ENCODE data around the gene SNTG2. TPM values are rescaled to one million over a fixed set of nuclear protein-coding genes. Genes with fewer than 3 reads are reported as not detected.

Gene SNTG2
- total RNA-seq, 1 donor from 2014 or later = 11.8 TPM

- DNase-seq (ENCODE audit: extremely low spot score in 2 of 2) = no peak
- H3K36me3 ChIP-seq = no peaks in the 10 kb centered on the region
- intact Hi-C loops (cut with DNase I) = no loop called here
These were observed 355.5 kb downstream of the SNTG2 start for GRCh38 chr2:1306014-1306686.

GRCh38 chr2:1306687-1307516 is 356.3 kb downstream of the SNTG2 start:
- H3K27me3 ChIP-seq = no peaks in the 10 kb centered on the region
- H3K4me3 ChIP-seq = no peak overlapping the region
- H3K27ac ChIP-seq = no peak overlapping the region
- no peak for DNase-seq (ENCODE audit: extremely low spot score in 2 of 2)
- no peaks in the 10 kb centered on the region for H3K9me3 ChIP-seq
- intact Hi-C loops (cut with DNase I) = no loop called here
- TF ChIP-seq POLR2A (IDR thresholded peaks at IDR 0.05) (no peak), CTCF (IDR thresholded peaks at IDR 0.05) (no peak), POLR2AphosphoS5 (IDR thresholded peaks at IDR 0.05; ENCODE audit: insufficient read depth in 1 of 2, low read depth in 1 of 2) (no peak)
- no peaks in the 10 kb centered on the region for H3K36me3 ChIP-seq
- no peaks in the 10 kb centered on the region for H3K4me1 ChIP-seq

More at GRCh38 chr2:1306014-1306686, 355.5 kb downstream of the SNTG2 start:
- Histone ChIP-seq H3K4me3 (no peak overlapping the region), H3K27ac (no peak overlapping the region), H3K27me3 (no peaks in the 10 kb centered on the region), H3K4me1 (no peaks in the 10 kb centered on the region), H3K9me3 (no peaks in the 10 kb centered on the region)
- TF ChIP-seq CTCF (IDR thresholded peaks at IDR 0.05) = no peak
- no peak for TF ChIP-seq POLR2AphosphoS5 (IDR thresholded peaks at IDR 0.05; ENCODE audit: insufficient read depth in 1 of 2, low read depth in 1 of 2)
- TF ChIP-seq POLR2A (IDR thresholded peaks at IDR 0.05) = no peak

- Histone ChIP-seq H3K9me3 (no peaks in the 10 kb centered on the region), H3K27me3 (no peaks in the 10 kb centered on the region), H3K4me1 (no peaks in the 10 kb centered on the region), H3K27ac (no peak overlapping the region), H3K4me3 (no peak overlapping the region), H3K36me3 (no peaks in the 10 kb centered on the region)
- intact Hi-C loops (cut with DNase I) = no loop called here
- no peak for TF ChIP-seq POLR2AphosphoS5 (IDR thresholded peaks at IDR 0.05; ENCODE audit: insufficient read depth in 1 of 2, low read depth in 1 of 2)
- TF ChIP-seq CTCF (IDR thresholded peaks at IDR 0.05) = no peak
- no peak for TF ChIP-seq POLR2A (IDR thresholded peaks at IDR 0.05)
- no peak for DNase-seq (ENCODE audit: extremely low spot score in 2 of 2)
These were observed 357.0 kb downstream of the SNTG2 start for GRCh38 chr2:1307670-1308069.

GRCh38 chr2:1308678-1309077 is 358.0 kb downstream of the SNTG2 start:
- Histone ChIP-seq H3K36me3 (no peaks in the 10 kb centered on the region), H3K27me3 (no peaks in the 10 kb centered on the region), H3K27ac (no peak overlapping the region), H3K4me3 (no peak overlapping the region), H3K9me3 (no peaks in the 10 kb centered on the region), H3K4me1 (no peaks in the 10 kb centered on the region)
- DNase-seq (ENCODE audit: extremely low spot score in 2 of 2) = no peak
- TF ChIP-seq POLR2AphosphoS5 (IDR thresholded peaks at IDR 0.05; ENCODE audit: insufficient read depth in 1 of 2, low read depth in 1 of 2) (no peak), CTCF (IDR thresholded peaks at IDR 0.05) (no peak), POLR2A (IDR thresholded peaks at IDR 0.05) (no peak)
- intact Hi-C loops (cut with DNase I) = no loop called here

- no peaks in the 10 kb centered on the region for H3K9me3 ChIP-seq
- no peak overlapping the region for H3K27ac ChIP-seq
- no peak overlapping the region for H3K4me3 ChIP-seq
- no peak for DNase-seq (ENCODE audit: extremely low spot score in 2 of 2)
- H3K27me3 ChIP-seq = no peaks in the 10 kb centered on the region
- H3K4me1 ChIP-seq = no peaks in the 10 kb centered on the region
- TF ChIP-seq POLR2AphosphoS5 (IDR thresholded peaks at IDR 0.05; ENCODE audit: insufficient read depth in 1 of 2, low read depth in 1 of 2) (no peak), CTCF (IDR thresholded peaks at IDR 0.05) (no peak), POLR2A (IDR thresholded peaks at IDR 0.05) (no peak)
- intact Hi-C loops (cut with DNase I) = no loop called here
- no peaks in the 10 kb centered on the region for H3K36me3 ChIP-seq
These were observed 358.9 kb downstream of the SNTG2 start for GRCh38 chr2:1309507-1309906.
